PC-9 (cell line): ENCODE measurements around the gene KIAA0753.

Experiments
- CTCF ChIP-seq: fragments of 200-600 bp; sonication (generic); conservative IDR thresholded peaks from 2 replicates; pipeline ENCODE4 v1.6.1; 2017; ENCODE audit warnings: mixed run types, antibody characterized with exemption, mild to moderate bottlenecking, moderate library complexity
- EZH2 ChIP-seq: fragments of 200-600 bp; sonication (generic); IDR thresholded peaks from 2 replicates; pipeline ENCODE4 v1.8.0; 2017; ENCODE audit warnings: antibody characterized with exemption, low read depth

GRCh38 chr17:6548034-6548433, 92.5 kb downstream of the KIAA0753 start:
- TF ChIP-seq EZH2 (no peak), CTCF (no peak)
